GM12878 (cell line): ENCODE results near the gene LRRC14B. TPM values are rescaled to one million over a fixed set of nuclear protein-coding genes. Genes with fewer than 3 reads are reported as not detected.

Source experiments
- ATAC-seq: fragments of 200-7000 bp; cut with Tn5 transposase; 3 replicates; pipeline ENCODE4 v1.9.1; 2020; ENCODE audit warnings: mild to moderate bottlenecking, moderate library complexity
- BruUV-seq: library from RNA; stranded (reverse); fragments of 400-500 nt; replicated peaks from 2 replicates; lab custom pipeline; 2021; lab: Mats Ljungman, UMichigan
- CTCF ChIA-PET: fragments of 300-600 bp; sonication (Branson Sonifier 250); formaldehyde crosslinking; extraction: SDS; loops from one replicate; lab custom pipeline; 2021; ENCODE audit warnings: inconsistent platforms; lab: Yijun Ruan, JAX
- POLR2A ChIA-PET: fragments of 350-600 bp; formaldehyde crosslinking; extraction: SDS; loops from one replicate; lab custom pipeline; 2021; ENCODE audit warnings: inconsistent platforms; lab: Charles Lee
- RAD21 ChIA-PET: fragments of 300-600 bp; sonication (Branson Sonifier 250); formaldehyde crosslinking; loops from one replicate; lab custom pipeline; 2023; ENCODE audit warnings: antibody characterized with exemption; ENCODE audit not compliant: unreplicated experiment; lab: Charles Lee
- SMC1A ChIA-PET: fragments of 300-600 bp; sonication (Branson Sonifier 250); formaldehyde crosslinking; loops from one replicate; lab custom pipeline; 2023; ENCODE audit not compliant: unreplicated experiment, uncharacterized antibody; lab: Charles Lee
- DNase-seq: peaks from one replicate; pipeline ENCODE4 v3.0.0-alpha.2; 2011; ENCODE audit warnings: low read depth, low spot score
- FAIRE-seq: peaks from 3 replicates; lab custom pipeline; 2011; peaks lifted over from hg19 to GRCh38; lab: Jason Lieb, UNC
- H2AFZ ChIP-seq: 2 replicates; pipeline ENCODE4 v1.6.0; 2011; ENCODE audit warnings: low read depth, low read length, control low read depth; ENCODE audit not compliant: control insufficient read depth
- H3K27ac ChIP-seq: 2 replicates; pipeline ENCODE4 v1.5.1; 2011; ENCODE audit warnings: control low read depth; ENCODE audit not compliant: control insufficient read depth, insufficient read depth
- H3K27me3 ChIP-seq, 2 experiments: replicated peaks in 1 of 2; 2 replicates each; pipeline versions ENCODE4 v1.6.0 to v1.6.1; 2011; ENCODE audit warnings: low read length in 1 of 2; ENCODE audit not compliant: control insufficient read depth in 2 of 2, insufficient read depth in 2 of 2
- H3K36me3 ChIP-seq, 2 experiments: 2 replicates each; pipeline ENCODE4 v1.5.1; 2011; ENCODE audit warnings: low read length in 1 of 2; ENCODE audit not compliant: control insufficient read depth in 2 of 2, insufficient read depth in 2 of 2
- H3K4me1 ChIP-seq: 2 replicates; pipeline ENCODE4 v1.6.1; 2011; ENCODE audit warnings: mild to moderate bottlenecking, low read length, moderate library complexity, mixed read lengths; ENCODE audit not compliant: control insufficient read depth, insufficient read depth
- H3K4me2 ChIP-seq: 2 replicates; pipeline ENCODE4 v1.6.0; 2011; ENCODE audit warnings: control low read depth; ENCODE audit not compliant: control insufficient read depth, insufficient read depth
- H3K4me3 ChIP-seq: fragments of 200-600 bp; sonication (generic); 2 replicates; pipeline ENCODE4 v1.5.1; 2016
- H3K79me2 ChIP-seq: 2 replicates; pipeline ENCODE4 v1.6.0; 2011; ENCODE audit warnings: low read length; ENCODE audit not compliant: control insufficient read depth, insufficient read depth
- H3K9ac ChIP-seq: 2 replicates; pipeline ENCODE4 v1.8.0; 2011; ENCODE audit warnings: low read length, control low read depth, mixed read lengths; ENCODE audit not compliant: control insufficient read depth, insufficient read depth
- H3K9me3 ChIP-seq: replicated peaks from 3 replicates; pipeline ENCODE4 v1.5.1; 2011; ENCODE audit warnings: mild to moderate bottlenecking, low read length; ENCODE audit not compliant: control insufficient read depth, insufficient read depth
- H4K20me1 ChIP-seq: 2 replicates; pipeline ENCODE4 v1.6.0; 2011; ENCODE audit not compliant: control insufficient read depth, insufficient read depth
- ATF2 ChIP-seq: IDR thresholded peaks from 2 replicates; pipeline ENCODE4 v1.6.1; 2012; ENCODE audit warnings: low read length, inconsistent platforms
- BRCA1 ChIP-seq: IDR thresholded peaks from 2 replicates; pipeline ENCODE4 v1.6.1; 2011; ENCODE audit warnings: low read depth, low read length, improper control_type of control experiment
- CHD4 ChIP-seq: fragments of 200-600 bp; sonication (generic); IDR thresholded peaks from 2 replicates; pipeline ENCODE4 v1.6.1; 2016; ENCODE audit warnings: mild to moderate bottlenecking
- E2F4 ChIP-seq: IDR thresholded peaks from 2 replicates; pipeline ENCODE4 v1.6.1; 2012; ENCODE audit warnings: low read depth, low read length, improper control_type of control experiment
- EGR1 ChIP-seq, 2 experiments: IDR thresholded peaks; 1 replicate in 1 of 2; 2 replicates in 1 of 2; pipeline ENCODE4 v1.6.1; 2011 to 2012; ENCODE audit warnings: low read depth in 2 of 2, low read length in 2 of 2, borderline replicate concordance in 1 of 2, mild to moderate bottlenecking in 1 of 2, moderate library complexity in 1 of 2
- ELK1 ChIP-seq: IDR thresholded peaks from 2 replicates; pipeline ENCODE4 v1.6.1; 2012; ENCODE audit warnings: low read depth, low read length, improper control_type of control experiment
- ESRRA ChIP-seq: IDR thresholded peaks from 2 replicates; pipeline ENCODE4 v1.6.1; 2012; ENCODE audit warnings: mild to moderate bottlenecking, low read length, improper control_type of control experiment
- ETV6 ChIP-seq, 2 experiments: fragments of 450-650 bp in 1 of 2; IDR thresholded peaks in 1 of 2; conservative IDR thresholded peaks in 1 of 2; 2 replicates each; pipeline ENCODE4 v1.6.1; 2014; ENCODE audit warnings: antibody characterized with exemption in 1 of 2, borderline replicate concordance in 1 of 2, low read depth in 1 of 2, mild to moderate bottlenecking in 1 of 2, moderate library complexity in 1 of 2
- IKZF1 ChIP-seq: fragments of 450-650 bp; conservative IDR thresholded peaks from 2 replicates; pipeline ENCODE4 v1.6.1; 2017; ENCODE audit warnings: antibody characterized with exemption, mild to moderate bottlenecking
- JUND ChIP-seq: IDR thresholded peaks from 2 replicates; pipeline ENCODE4 v1.6.1; 2012; ENCODE audit warnings: low read depth, mild to moderate bottlenecking, low read length, improper control_type of control experiment, moderate library complexity
- MAX ChIP-seq: IDR thresholded peaks from 2 replicates; pipeline ENCODE4 v1.6.1; 2012; ENCODE audit warnings: low read depth, low read length, improper control_type of control experiment
- MEF2A ChIP-seq: IDR thresholded peaks from 2 replicates; pipeline ENCODE4 v1.6.1; 2011; ENCODE audit warnings: low read depth, mild to moderate bottlenecking, low read length, moderate library complexity; ENCODE audit not compliant: insufficient read depth
- MLLT1 ChIP-seq: fragments of 450-650 bp; IDR thresholded peaks from 2 replicates; pipeline ENCODE4 v1.6.1; 2016; ENCODE audit warnings: mild to moderate bottlenecking
- NBN ChIP-seq: fragments of 450-650 bp; IDR thresholded peaks from 2 replicates; pipeline ENCODE4 v1.6.1; 2016
- PBX3 ChIP-seq: IDR thresholded peaks from 2 replicates; pipeline ENCODE4 v1.6.1; 2011; ENCODE audit warnings: mild to moderate bottlenecking, low read depth, low read length, moderate library complexity; ENCODE audit not compliant: insufficient replicate concordance
- SMARCA5 ChIP-seq: fragments of 450-650 bp; IDR thresholded peaks from 2 replicates; pipeline ENCODE4 v1.6.1; 2017; ENCODE audit warnings: mild to moderate bottlenecking
- SREBF2 ChIP-seq: IDR thresholded peaks from 2 replicates; pipeline ENCODE4 v1.6.1; 2012; ENCODE audit warnings: mild to moderate bottlenecking, low read length
- TARDBP ChIP-seq: IDR thresholded peaks from 2 replicates; pipeline ENCODE4 v1.6.1; 2016; ENCODE audit warnings: borderline replicate concordance
- ZNF622 ChIP-seq: fragments of 450-650 bp; IDR thresholded peaks from 2 replicates; pipeline ENCODE4 v1.6.1; 2017; ENCODE audit warnings: mild to moderate bottlenecking, inconsistent platforms
- WGBS: methylation state at CpG from one replicate; pipeline ENCODE4 v1.1.6; 2016; ENCODE audit warnings: low lambda C conversion rate; ENCODE audit not compliant: insufficient replicate concordance, insufficient coverage; ENCODE audit errors: missing lambda C conversion rate; 5-methylcytosine and 5-hydroxymethylcytosine counted together
- in situ Hi-C: fragments of 300-500 bp; cut with MboI; formaldehyde crosslinking; loops from 9 replicates; pipeline ENCODE4 v1.14.3; 2018; ENCODE audit warnings: mixed read lengths
- intact Hi-C: fragments of 100-400 bp; cut with micrococcal nuclease; formaldehyde crosslinking; loops from one replicate; pipeline ENCODE4 v1.14.2; 2022; ENCODE audit not compliant: unreplicated experiment
- polyA plus RNA-seq, 11 experiments: library from polyadenylated mRNA; depleted of rRNA in 4 of 11; unstranded in 6 of 11; stranded (reverse) in 5 of 11; fragments of >200 nt; fragmentation: Nextera tagmentation in 4 of 11; fragmentation: Illumina TruSeq in 1 of 11; extraction: Ambion mirVana in 4 of 11; extraction: Trizol in 1 of 11; gene quantifications; 1 replicate in 1 of 11; 2 replicates in 10 of 11; pipeline versions ENCODE4 v1.2.1 to v1.2.3, GENCODE V29; 2011 to 2016; ENCODE audit warnings: inconsistent platforms in 2 of 11, missing spikeins in 2 of 11, low read depth in 1 of 11
- total RNA-seq, 4 experiments: library from RNA; depleted of rRNA in 3 of 4; stranded (reverse); fragments of >200 nt in 3 of 4; fragmentation: Illumina TruSeq in 1 of 4; extraction: Trizol in 1 of 4; gene quantifications; 2 replicates each; pipeline versions ENCODE4 v1.2.1 to v1.2.3, GENCODE V29; 2013 to 2021

The LRRC14B gene
- total and polyA plus RNA-seq, 10 of the 15 experiments (the other 5 are each of a cell fraction or from before 2014, with no cell fraction given): 0.06 to 0.31 (median 0.13) TPM; not detected in 5

GRCh38 chr5:200985-201384 lies 9.7 kb downstream of the LRRC14B start:
- Histone ChIP-seq H3K79me2 (no peaks in the 10 kb centered on the region), H4K20me1 (no peaks in the 10 kb centered on the region; the same call in 1 of the 2 replicates), H3K4me1 (no peaks in the 10 kb centered on the region), H3K36me3 (peaks cover 6 to 8% of the 10 kb centered on the region in 2 experiments; a peak in 3 of 4 replicates), H3K27ac (no peak overlapping the region), H3K4me2 (no peak overlapping the region), H3K4me3 (no peak overlapping the region), H3K9me3 (no peaks in the 10 kb centered on the region), H3K27me3 (no peaks in the 10 kb centered on the region), H2AFZ (no peak overlapping the region), H3K9ac (no peak overlapping the region)
- ChIA-PET SMC1A (no interaction called here), POLR2A (no interaction called here), CTCF (interaction anchor here (0.6 kb wide), 1 partner anchor 701 kb away, joined by 3 read pairs; no protein-coding TSS in a partner anchor), RAD21 (no interaction called here)
- in situ Hi-C loops (no loop called here), intact Hi-C loops (no loop called here)
- no peak for FAIRE-seq
- no TSS peak for BruUV-seq
- TF ChIP-seq TARDBP: no peak
- TF ChIP-seq ESRRA: no peak
- TF ChIP-seq PBX3: no peak
- TF ChIP-seq MAX: no peak
- TF ChIP-seq ETV6 (conservative IDR thresholded peaks at IDR 0.05 in 1 of 2, IDR thresholded peaks at IDR 0.05 in 1 of 2; ENCODE audit: borderline replicate concordance in 1 of 2, low read depth in 1 of 2): no peak
- TF ChIP-seq MLLT1: no peak
- no peak for TF ChIP-seq E2F4
- TF ChIP-seq IKZF1: no peak
- no peak for TF ChIP-seq SMARCA5
- TF ChIP-seq JUND: no peak
- TF ChIP-seq BRCA1: no peak
- TF ChIP-seq NBN: no peak
- TF ChIP-seq ELK1: no peak
- no peak for TF ChIP-seq SREBF2
- no peak for TF ChIP-seq ZNF622
- no peak for TF ChIP-seq MEF2A
- no peak for TF ChIP-seq EGR1 (IDR thresholded peaks at IDR 0.05; ENCODE audit: borderline replicate concordance in 1 of 2, low read depth in 2 of 2, low read length in 2 of 2)
- no peak for TF ChIP-seq CHD4
- TF ChIP-seq ATF2: no peak
- DNase-seq: no peak
- 41% methylated on average over 4 of the region's 4 CpGs for WGBS
- no peak for ATAC-seq
